Skin of body (tissue), 2 donors: ENCODE measurements around the gene UGT1A6. TPM values are rescaled to one million over a fixed set of nuclear protein-coding genes. Genes with fewer than 3 reads are reported as not detected.
"Not testable (repeated sequence)": the region's sequence is repeated elsewhere in the genome, so short reads cannot be mapped to it uniquely, and the experiment has no call there.

Experiments
- DNase-seq: peaks from one replicate; lab custom pipeline; 2025; lab: John Stamatoyannopoulos, UW
- total RNA-seq: library from RNA; depleted of rRNA; stranded (reverse); fragments of >200 nt; gene quantifications from one replicate; pipeline ENCODE4 v1.2.3, GENCODE V29; 2014

UGT1A6 gene
- total RNA-seq = 3.0 TPM

DNA sequence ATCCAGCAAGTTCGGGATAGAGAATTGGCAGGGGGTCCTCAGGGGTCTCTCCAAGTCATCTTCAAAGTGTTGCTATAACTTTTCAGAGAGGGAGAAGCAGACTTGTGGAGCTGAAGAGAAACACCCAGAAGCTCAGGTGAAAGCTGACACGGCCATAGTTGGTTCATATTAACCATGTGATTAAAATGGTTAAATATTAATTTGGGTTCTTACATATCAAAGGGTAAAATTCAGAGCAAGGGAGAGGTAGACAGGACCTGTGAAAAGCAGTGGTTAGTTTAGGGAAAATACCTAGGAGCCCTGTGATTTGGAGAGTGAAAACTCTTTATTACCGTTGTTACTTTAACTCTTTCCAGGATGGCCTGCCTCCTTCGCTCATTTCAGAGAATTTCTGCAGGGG lies at the start of gene UGT1A6:
TSS of gene UGT1A6 (plus strand) at position 243 of the 400 bp plus-strand sequence. CDS start at position 358, 115 bp downstream.
- DNase-seq = no peak

DNA sequence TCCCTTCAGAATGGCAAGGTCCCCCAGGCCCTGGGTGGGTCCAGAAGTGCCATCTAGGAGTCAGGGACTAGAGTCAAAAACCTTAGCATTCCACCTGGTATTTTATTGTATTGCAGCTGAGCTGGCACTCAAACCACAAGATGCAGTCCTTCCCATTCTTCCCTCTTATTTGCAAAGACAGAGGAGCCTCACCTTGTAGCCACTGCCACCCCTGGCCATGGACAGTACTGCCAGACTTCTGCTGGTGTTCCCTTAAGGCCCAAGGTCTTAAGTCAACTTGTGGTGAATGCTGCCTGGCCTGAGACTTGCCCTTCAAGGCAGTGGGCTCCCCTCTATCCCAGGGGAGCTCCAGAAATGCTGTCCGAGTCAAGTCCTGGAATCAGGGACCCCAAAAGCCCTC lies 49.6 kb upstream of the UGT1A6 start:
- DNase-seq = no peak

DNA sequence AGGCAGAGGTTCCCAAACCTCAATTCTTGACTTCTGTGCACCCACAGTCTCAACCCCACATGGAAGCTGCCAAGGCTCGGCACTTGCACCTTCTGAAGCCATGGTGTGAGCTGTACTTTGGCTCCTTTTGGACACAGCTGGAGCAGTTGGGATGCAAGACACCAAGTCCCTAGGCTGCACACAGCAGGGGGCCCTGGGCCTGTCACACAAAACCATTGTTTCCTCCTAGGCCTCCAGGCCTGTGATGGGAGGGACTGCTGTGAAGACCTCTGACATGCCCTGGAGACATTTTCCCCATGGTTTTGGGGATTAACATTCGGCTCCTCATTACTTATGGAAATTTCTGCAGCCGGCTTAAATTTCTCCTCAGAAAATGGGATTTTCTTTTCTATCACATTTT lies 46.7 kb upstream of the UGT1A6 start:
- DNase-seq = not testable (repeated sequence)

DNA sequence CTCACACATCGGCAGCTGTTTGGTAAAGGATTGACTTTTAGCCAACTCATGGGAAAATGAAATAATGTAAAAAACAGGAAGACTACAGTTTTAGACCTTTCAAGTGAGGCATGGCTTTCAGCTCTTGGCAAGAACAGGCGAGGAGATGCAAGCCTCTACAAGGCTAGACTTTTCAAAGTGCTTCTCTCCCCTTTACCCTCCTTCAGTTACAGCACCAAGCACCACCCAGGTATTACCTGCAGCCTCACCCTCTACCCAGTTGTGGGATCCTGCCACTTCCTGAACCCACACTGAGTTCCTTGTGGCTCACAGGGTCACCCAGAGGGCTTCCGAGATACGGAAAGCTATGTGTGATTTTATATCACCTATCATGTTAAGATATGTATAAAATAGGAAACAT lies 41.7 kb upstream of the UGT1A6 start:
- no peak for DNase-seq

DNA sequence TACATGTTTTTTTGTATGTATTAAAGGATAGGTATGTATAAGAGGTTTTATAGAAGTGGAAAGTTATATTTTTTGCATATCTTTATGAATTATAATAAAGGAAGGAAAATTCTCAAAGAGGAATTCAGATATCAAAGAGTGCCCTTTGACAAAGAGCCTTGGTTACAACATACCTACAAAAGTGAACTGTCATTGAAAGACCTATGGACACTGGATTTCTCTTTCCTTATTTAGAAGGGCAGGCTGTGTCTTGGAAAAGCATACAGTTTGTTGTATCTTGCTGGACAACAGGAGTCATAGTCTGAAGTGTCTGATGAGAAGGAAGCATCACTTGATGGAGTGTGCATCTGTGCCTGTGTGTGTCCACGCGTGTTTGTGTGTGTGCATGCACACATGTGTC lies 41.3 kb upstream of the UGT1A6 start:
- DNase-seq = no peak

DNA sequence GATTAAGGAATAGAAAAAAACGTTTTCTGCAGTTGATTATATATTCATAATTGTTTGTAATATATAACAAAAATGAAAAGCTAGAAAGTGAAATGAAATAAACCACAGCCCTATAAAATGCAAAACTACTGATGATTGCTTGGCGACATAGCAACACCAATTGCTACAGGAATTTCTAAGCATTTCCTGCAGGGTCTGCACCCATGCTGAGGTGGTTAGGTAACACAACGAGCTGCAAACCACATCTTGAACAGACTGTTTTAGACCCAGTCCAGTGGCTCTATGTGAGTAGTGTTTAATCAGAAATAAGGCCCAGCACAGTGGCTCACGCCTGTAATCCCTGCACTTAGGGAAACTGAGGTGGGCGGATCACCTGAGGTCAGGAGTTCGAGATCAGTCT lies 38.2 kb upstream of the UGT1A6 start:
- DNase-seq = no peak

DNA sequence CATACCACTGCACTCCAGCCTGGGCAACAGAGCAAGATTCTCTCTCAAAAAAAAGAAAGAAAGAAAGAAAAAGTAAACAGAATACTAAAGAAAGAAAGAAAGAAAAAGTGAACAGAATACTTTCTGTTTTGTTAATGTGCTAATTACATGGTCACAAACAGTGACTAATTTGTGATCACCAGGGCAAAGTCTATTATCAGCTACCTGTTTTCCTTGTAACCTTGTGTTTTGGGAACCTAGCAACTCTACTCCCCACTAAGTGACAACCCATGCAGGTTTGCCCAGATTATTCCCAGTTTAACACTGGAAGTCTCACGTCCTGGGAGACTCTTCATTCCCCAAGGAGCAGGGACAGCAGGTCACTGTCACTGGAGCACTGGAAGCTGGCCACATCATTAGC lies 37.6 kb upstream of the UGT1A6 start:
- no peak for DNase-seq

DNA sequence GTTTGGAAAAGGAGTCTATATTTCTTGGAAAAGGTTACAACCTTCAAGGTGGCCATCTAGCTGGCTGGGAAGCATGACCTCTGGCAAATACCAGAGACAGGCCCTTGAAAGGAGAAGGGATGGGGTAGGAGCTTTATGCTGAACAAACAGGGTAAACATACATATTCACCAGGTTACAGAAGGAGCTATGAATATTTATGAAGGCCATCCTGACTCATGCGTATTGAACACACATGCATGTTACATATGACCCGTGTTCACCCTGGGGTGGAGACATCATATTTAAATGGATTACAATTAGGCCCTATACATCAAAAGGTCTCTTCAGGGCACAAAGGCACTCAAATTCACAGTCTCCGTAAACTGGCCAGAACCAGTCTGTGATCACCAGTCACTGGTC lies 36.7 kb upstream of the UGT1A6 start:
- not testable (repeated sequence) for DNase-seq

DNA sequence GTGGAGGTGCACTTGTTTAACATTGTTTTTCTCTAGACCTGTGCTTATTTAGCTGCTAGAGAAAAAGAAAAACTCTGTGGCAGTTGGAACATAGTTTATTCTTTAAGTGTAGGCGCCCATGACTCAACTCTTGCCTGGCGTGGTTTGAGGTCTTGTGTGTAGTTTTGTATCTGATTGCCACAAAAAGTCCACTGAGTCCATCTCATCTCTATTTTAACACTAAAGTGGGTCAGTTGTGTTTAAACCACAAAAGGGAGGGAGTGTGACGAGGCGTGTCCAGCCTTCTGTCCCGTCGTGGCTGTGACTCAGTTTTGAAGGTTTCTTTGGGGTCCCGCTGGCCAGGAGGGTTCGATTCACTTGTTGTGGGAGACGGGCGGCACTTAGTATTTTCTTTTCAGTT lies 36.2 kb upstream of the UGT1A6 start:
- no peak for DNase-seq

DNA sequence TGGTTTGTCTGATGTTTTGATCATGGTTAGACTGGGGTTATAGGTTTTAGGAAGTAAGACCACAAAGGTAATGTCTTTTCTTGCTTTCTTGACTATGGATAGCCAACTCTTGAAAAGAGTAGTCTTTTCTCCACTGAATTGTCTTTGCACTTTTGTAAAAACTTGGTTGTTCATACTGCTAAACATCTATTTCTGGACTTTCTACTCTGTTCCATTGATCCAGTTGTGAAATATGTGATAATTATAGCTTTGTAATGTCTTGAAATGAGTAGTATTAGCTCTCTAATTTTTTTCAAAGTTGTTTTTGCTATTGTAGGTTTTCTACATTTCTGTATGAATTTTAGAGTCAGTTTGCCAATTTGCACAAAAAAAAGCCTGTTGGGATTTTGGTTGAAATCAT lies 34.1 kb upstream of the UGT1A6 start:
- DNase-seq = no peak

DNA sequence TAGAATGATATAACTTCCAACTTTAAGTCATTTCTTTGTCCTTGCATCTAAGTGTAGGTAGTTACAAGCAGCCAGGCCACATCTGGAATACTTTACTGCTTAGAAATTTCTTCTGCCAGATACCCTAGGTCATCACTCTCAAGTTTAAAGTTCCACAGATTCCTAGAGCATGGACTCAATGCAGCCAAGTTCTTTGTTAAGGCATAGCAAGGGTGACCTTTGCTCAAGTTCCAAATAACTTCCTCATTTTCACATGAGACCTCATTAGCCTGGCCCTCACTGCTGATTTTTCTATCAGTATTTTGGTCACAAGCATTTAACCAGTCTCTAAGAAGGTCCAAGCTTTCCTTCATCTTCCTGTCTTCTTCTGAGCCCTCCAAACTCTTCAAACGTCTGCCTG lies 28.8 kb upstream of the UGT1A6 start:
- DNase-seq = no peak

DNA sequence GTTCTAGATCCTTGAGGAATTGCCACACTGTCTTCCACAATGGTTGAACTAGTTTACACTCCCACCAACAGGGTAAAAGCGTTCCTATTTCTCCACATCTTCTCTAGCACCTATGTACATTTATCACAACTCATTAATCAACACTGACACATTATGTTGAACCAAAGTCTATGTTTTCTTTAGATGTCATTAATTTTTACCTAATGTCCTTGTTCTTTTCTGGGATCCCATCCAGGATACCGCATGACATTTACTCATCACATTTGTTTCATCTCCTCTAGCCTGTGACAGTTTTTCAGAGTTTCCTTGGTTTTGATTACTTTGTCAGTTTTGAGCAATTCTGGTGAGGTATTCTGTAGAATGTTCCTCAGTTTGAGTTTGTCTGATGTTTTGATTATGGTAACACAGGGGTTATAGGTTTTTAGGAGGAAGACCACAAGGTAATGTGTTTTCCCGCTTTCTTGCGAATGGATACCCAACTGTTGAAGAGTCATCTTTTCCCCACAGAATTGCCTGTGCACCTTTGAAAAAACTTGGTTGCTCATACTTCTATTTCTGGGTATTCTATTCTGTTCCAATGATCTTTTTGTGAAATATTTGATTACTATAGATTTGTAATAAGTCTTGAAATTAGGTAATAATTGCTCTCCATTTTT lies 24.0 kb upstream of the UGT1A6 start:
- DNase-seq = no peak

DNA sequence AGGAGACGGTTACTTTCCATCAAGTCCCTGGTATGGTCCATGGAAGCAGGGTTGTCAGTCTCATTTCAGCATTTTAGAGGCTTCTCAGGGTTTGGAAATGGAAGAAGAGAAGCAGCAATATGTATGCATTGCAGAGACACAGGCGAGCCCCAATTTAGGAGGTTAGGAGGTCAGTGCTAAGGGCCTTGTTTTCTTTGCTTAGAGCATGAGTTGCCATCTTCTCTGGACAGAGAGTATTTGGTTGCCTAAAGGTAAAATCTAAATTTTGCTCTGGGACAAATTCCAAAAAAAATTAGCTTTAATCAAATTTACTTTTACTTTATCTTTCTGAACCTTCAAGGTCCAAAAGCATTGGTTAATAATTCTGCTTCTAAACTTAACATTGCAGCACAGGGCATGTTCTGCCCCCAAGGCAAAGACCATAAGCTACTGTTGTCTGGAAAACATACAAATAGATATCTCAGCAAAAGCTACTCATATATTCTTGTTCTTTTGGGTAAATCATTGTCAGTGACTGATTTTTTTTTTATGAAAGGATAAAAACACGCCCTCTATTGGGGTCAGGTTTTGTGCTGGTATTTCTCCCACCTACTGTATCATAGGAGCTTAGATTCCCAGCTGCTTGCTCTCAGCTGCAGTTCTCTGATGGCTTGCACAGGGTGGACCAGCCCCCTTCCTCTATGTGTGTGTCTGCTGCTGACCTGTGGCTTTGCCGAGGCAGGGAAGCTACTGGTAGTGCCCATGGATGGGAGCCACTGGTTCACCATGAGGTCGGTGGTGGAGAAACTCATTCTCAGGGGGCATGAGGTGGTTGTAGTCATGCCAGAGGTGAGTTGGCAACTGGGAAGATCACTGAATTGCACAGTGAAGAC lies 21.2 kb upstream of the UGT1A6 start, which contains the start of gene UGT1A9:
TSS of gene UGT1A9 (plus strand) at position 609 of the 872 bp plus-strand sequence. CDS start at position 646, 37 bp downstream.
- DNase-seq = no peak

DNA sequence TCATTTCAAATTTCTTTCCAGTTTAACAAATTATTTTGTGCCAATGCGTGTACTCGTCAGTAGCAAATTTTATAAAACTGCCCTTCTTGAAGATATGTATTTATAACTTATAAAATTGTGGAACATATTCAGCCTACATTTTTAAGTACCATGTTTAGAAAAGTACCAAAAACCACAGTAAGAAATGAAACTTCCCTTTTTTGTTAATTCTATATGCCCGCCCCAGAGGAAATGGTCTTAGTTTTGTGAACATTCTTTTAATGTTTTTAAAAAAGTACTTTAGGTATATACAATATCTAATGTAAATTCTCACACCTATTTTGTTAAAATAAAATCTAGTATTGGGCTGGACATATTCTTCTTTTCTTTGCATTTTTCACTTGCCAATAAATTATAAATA lies 19.8 kb upstream of the UGT1A6 start:
- no peak for DNase-seq

DNA sequence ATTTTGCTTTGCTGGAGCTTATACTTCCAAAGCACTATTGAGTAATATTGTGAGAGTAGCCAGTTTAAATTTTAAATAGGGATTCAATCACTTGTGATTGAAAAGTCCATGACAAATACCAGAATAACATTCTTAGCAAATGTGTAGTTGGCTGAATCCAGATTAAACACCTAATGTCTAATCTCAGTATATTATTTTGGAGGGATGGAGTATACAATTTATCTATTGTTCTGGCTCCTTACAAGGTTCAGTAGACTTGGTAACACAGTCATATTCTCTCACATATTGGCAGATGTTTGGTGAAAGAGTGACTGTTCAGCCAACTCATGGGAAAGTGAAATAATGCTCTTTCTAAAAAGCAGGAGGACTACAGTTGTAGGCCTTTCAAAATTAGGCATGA lies 18.8 kb upstream of the UGT1A6 start:
- no peak for DNase-seq

DNA sequence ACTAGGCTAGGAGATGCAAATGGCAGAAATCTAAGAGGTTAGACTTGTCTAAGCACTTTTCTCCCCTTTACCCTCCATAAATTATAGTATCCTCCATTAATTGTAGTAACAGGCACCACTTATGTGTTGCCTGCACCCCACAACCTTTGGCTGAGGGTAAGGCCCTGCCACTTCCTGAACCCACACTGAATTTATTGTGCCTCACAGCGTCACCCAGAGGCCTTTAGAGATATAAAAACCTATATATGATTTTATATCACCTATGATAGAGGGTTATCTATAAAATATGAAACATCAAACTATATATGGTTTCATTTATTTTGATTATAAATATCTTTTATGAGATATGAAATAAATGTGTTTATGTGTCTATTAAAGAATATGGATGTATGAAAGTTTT lies 18.4 kb upstream of the UGT1A6 start:
- no peak for DNase-seq

DNA sequence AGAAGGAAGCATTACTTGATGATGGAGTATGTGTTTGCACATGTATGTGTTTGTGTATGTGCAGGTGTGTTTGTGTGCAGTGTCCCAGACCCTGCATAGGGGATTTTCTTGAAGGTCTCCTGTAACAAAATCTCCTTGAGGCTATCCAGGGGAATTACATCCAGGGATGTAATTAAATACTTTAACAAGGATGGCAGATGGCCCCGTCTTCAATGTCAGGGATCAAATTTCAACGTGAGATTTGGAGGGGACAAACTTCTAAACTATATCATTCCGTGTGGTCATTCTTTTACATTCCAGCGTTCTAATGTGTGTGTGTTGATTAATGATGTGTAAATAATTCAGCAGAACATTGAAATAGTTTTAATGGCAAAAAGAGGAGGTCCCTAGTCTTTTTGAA lies 17.7 kb upstream of the UGT1A6 start:
- DNase-seq = no peak

DNA sequence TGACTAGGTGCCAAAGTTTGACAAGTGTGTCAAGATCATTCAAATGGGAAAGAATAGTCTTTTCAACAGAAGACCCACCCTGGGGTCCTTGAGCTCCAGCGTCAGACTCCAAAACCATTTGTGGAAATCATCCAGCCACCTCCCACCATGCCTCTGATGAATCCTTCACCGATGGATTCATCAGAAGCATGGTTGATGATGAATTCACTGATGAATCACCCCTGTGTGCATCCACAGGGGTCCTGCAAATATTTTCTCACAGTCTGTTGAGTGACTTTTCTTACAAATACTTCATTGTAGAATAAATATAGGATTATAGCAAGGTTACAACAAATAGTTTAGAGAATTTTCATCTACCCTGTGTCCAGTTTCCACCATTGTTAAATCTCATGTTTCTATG lies 16.6 kb upstream of the UGT1A6 start:
- no peak for DNase-seq

DNA sequence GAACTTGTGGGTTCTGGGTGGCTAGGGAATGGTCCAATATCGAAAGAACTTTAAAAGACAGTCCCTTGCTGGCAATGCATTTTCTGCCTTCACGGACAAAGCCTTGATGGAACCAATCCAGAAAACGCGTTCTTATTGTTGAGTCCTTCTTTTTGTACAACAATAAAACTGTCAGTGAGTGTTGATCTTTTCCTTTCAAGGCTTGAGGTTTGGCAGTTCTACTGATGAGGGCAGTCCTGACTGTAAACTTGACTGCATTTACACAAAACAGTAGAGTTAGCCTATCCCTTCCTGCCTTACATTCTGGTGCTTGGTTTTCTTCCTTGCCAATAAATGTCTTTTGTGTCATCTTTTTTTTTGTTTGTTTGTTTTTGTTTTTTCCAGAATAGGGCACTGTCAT lies 13.5 kb upstream of the UGT1A6 start:
- DNase-seq = no peak

DNA sequence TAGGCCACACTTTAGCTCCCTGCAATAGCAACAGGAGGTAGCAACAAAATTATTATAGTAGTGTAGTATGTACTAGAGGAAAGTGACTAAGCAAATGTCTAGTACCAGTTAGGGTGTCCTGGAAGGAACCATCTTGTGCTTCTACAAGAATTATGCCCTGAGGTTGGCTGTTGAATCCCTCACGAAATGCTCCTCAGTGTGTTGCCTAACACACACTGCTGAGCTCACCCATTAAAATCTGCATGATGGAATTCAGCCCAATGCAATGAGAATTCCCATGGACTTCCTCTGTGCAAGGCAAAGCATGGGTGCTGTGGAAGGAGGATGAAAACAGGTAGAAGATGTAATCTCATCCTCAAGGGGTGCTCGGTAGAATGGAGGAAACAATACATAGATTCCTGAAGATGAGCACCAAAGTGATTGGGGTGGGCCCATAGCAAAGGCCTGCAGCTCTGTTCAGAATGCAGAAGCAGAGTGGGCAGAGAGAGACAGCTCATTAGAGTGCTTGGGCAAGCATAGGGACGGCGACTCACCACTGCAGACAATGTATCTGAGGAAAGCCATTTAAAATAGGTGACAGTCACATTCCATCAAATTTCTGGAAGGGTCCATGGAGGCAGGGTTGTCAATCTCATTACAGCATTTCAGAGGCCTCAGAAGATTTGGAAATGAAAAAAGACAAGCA lies 12.2 kb upstream of the UGT1A6 start:
- DNase-seq = no peak

DNA sequence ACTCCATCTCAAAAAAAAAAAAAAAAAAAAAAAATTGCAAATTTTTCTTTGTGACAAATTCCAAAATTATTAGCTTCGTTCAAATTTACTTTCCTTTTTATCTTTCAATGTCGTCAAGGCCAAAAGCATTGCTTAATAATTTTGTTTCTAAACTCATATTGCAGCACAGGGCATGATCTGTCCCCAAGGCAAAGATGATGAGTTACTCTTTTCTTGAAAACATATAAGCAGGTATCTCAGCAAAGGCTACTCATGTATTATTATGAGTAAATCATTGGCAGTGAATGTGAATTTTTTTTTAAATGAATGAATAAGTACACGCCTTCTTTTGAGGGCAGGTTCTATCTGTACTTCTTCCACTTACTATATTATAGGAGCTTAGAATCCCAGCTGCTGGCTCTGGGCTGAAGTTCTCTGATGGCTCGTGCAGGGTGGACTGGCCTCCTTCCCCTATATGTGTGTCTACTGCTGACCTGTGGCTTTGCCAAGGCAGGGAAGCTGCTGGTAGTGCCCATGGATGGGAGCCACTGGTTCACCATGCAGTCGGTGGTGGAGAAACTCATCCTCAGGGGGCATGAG lies 11.1 kb upstream of the UGT1A6 start, which contains the start of gene UGT1A7:
TSS of gene UGT1A7 (plus strand) at position 381 of the 579 bp plus-strand sequence. CDS start at position 418, 37 bp downstream.
- DNase-seq = no peak

DNA sequence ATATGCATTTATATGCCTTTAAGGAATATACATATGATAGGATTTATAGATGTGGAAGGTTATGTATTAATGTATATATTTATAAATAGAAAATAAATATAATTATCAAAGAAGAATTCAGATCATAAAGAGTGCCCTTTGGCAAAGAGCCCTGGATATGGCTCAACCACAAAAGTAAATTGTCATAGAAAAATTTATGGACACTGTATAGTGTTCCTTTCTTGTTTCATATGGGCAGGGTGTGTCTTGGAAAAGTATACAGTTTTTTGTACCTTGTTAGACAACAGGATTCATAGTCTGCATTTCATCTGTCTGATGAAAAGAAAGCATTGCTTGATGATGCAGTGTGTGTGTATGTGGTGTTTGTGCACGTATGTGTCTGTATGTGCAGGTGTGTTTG lies 8.1 kb upstream of the UGT1A6 start:
- no peak for DNase-seq
